KMS-11 (cell line): Measurements from ENCODE around the gene ALDH16A1.

Experiments
- H2AFZ ChIP-seq: fragments of 200-600 bp; sonication (generic); 2 replicates; pipeline ENCODE4 v1.6.1; 2016; ENCODE audit warnings: antibody characterized with exemption, mixed run types, low read depth
- H3K27ac ChIP-seq: fragments of 200-600 bp; sonication (generic); 2 replicates; pipeline ENCODE4 v1.6.1; 2016; ENCODE audit warnings: mild to moderate bottlenecking, mixed run types
- H3K27me3 ChIP-seq: fragments of 200-600 bp; sonication (generic); 2 replicates; pipeline ENCODE4 v1.6.1; 2017; ENCODE audit warnings: mild to moderate bottlenecking, low read depth, mixed run types, moderate library complexity; ENCODE audit not compliant: insufficient read depth
- H3K36me3 ChIP-seq: fragments of 200-600 bp; sonication (generic); 2 replicates; pipeline ENCODE4 v1.6.1; 2017; ENCODE audit warnings: mild to moderate bottlenecking, mixed run types; ENCODE audit not compliant: insufficient read depth
- H3K4me1 ChIP-seq: fragments of 200-600 bp; sonication (generic); 2 replicates; pipeline ENCODE4 v1.6.1; 2016; ENCODE audit warnings: mild to moderate bottlenecking, low read depth, mixed run types; ENCODE audit not compliant: poor library complexity, severe bottlenecking
- H3K4me2 ChIP-seq: fragments of 200-600 bp; sonication (generic); 2 replicates; pipeline ENCODE4 v1.7.0; 2016; ENCODE audit warnings: mild to moderate bottlenecking, mixed run types
- H3K4me3 ChIP-seq: fragments of 200-600 bp; sonication (generic); IDR thresholded peaks from 2 replicates; pipeline ENCODE4 v1.6.1; 2017; ENCODE audit warnings: low read depth, low read length, mixed read lengths; ENCODE audit not compliant: insufficient read depth
- H3K79me2 ChIP-seq: fragments of 200-600 bp; sonication (generic); 2 replicates; pipeline ENCODE4 v1.6.1; 2016; ENCODE audit warnings: low read depth, mixed run types; ENCODE audit not compliant: insufficient read depth
- H3K9ac ChIP-seq: fragments of 200-600 bp; sonication (generic); 2 replicates; pipeline ENCODE4 v1.6.1; 2016; ENCODE audit warnings: mild to moderate bottlenecking, mixed run types
- H4K20me1 ChIP-seq: fragments of 200-600 bp; sonication (generic); 2 replicates; pipeline ENCODE4 v1.6.1; 2016; ENCODE audit warnings: mild to moderate bottlenecking, mixed run types; ENCODE audit not compliant: insufficient read depth
- CTCF ChIP-seq: fragments of 200-600 bp; sonication (generic); conservative IDR thresholded peaks from 2 replicates; pipeline ENCODE4 v1.6.1; 2017; ENCODE audit warnings: low read depth, mild to moderate bottlenecking, antibody characterized with exemption, low read length, moderate library complexity, mixed read lengths

The ALDH16A1 gene

GRCh38 chr19:49421878-49422202 is 31.2 kb upstream of the ALDH16A1 start:
- H3K27me3 ChIP-seq: peaks cover 99% of the 10 kb centered on the region
- H3K36me3 ChIP-seq: no peaks in the 10 kb centered on the region
- no peaks in the 10 kb centered on the region for H3K79me2 ChIP-seq
- no peak for TF ChIP-seq CTCF
- H3K4me2 ChIP-seq: no peak overlapping the region
- H2AFZ ChIP-seq: no peak overlapping the region
- no peaks in the 10 kb centered on the region for H4K20me1 ChIP-seq
- no peak overlapping the region for H3K9ac ChIP-seq
- no peak overlapping the region for H3K27ac ChIP-seq
- no peak overlapping the region for H3K4me3 ChIP-seq
- peaks cover 4% of the 10 kb centered on the region for H3K4me1 ChIP-seq

- H3K4me1 ChIP-seq: peaks cover 4% of the 10 kb centered on the region
- no peak overlapping the region for H3K27ac ChIP-seq
- TF ChIP-seq CTCF: no peak
- H3K4me3 ChIP-seq: no peak overlapping the region
- no peak overlapping the region; the same call in 1 of the 2 replicates for H2AFZ ChIP-seq
- no peaks in the 10 kb centered on the region for H3K36me3 ChIP-seq
- peaks cover 99% of the 10 kb centered on the region for H3K27me3 ChIP-seq
- no peaks in the 10 kb centered on the region for H4K20me1 ChIP-seq
- no peak overlapping the region for H3K4me2 ChIP-seq
- H3K9ac ChIP-seq: no peak overlapping the region
- H3K79me2 ChIP-seq: no peaks in the 10 kb centered on the region
Observed at GRCh38 chr19:49422407-49423070, 30.5 kb upstream of the ALDH16A1 start.

- no peak within 1 kb of the TSS for H3K4me2 ChIP-seq
- TF ChIP-seq CTCF: no peak
- no peak within 1 kb of the TSS for H3K27ac ChIP-seq
- H2AFZ ChIP-seq: no peak within 1 kb of the TSS; the same call in 1 of the 2 replicates
- no peak within 1 kb of the TSS for H3K4me3 ChIP-seq
- H3K36me3 ChIP-seq: no peaks in the 10 kb centered on the region
- no peak within 1 kb of the TSS for H3K9ac ChIP-seq
- peaks cover 4% of the 10 kb centered on the region for H3K4me1 ChIP-seq
- peaks cover 99% of the 10 kb centered on the region for H3K27me3 ChIP-seq
- no peaks in the 10 kb centered on the region for H3K79me2 ChIP-seq
- no peaks in the 10 kb centered on the region for H4K20me1 ChIP-seq
Observed at GRCh38 chr19:49423071-49423984, 29.7 kb upstream of the ALDH16A1 start, which contains the start of gene PTH2. TSS of gene PTH2 (minus strand) at chr19:49423441. CDS start at chr19:49423339, 102 bp downstream.

GRCh38 chr19:49423985-49424303 is 29.1 kb upstream of the ALDH16A1 start:
- Histone ChIP-seq H3K4me3 (no peak overlapping the region), H3K27me3 (peaks cover 99% of the 10 kb centered on the region), H3K36me3 (no peaks in the 10 kb centered on the region), H3K79me2 (no peaks in the 10 kb centered on the region), H3K27ac (no peak overlapping the region), H2AFZ (no peak overlapping the region), H3K9ac (no peak overlapping the region), H4K20me1 (no peaks in the 10 kb centered on the region), H3K4me2 (no peak overlapping the region), H3K4me1 (peaks cover 4% of the 10 kb centered on the region)
- TF ChIP-seq CTCF: no peak
